K562 (cell line): ENCODE measurements around the gene TANC1. TPM values are rescaled to one million over a fixed set of nuclear protein-coding genes. Genes with fewer than 3 reads are reported as not detected.

Experiments
- ATAC-seq: fragments of 200-7000 bp; cut with Tn5 transposase; 3 replicates; pipeline ENCODE4 v1.9.1; 2020; ENCODE audit warnings: moderate library complexity
- BruUV-seq: library from RNA; stranded (reverse); fragments of 400-500 nt; replicated peaks from 2 replicates; lab custom pipeline; 2021; lab: Mats Ljungman, UMichigan
- CTCF ChIA-PET: fragments of 300-600 bp; formaldehyde crosslinking; extraction: SDS; loops from one replicate; lab custom pipeline; 2021; ENCODE audit warnings: low intra/inter-chr PET ratio; lab: Yijun Ruan, JAX
- POLR2A ChIA-PET: fragments of 300-600, 350-650 bp; sonication (Branson Sonifier 250); formaldehyde crosslinking; extraction: SDS; loops from one replicate; lab custom pipeline; 2021; ENCODE audit warnings: antibody characterized with exemption, inconsistent platforms; lab: Yijun Ruan, JAX
- DNase-seq, 4 experiments: peaks; one replicate each; pipeline versions ENCODE4 v3.0.0 to v3.0.0-alpha.2; 2011 to 2018; ENCODE audit warnings: low spot score in 3 of 4, mixed read lengths in 3 of 4; ENCODE audit errors: extremely low read depth in 1 of 4
- FAIRE-seq: peaks from 2 replicates; lab custom pipeline; 2011; peaks lifted over from hg19 to GRCh38; lab: Jason Lieb, UNC
- H2AFZ ChIP-seq: 2 replicates; pipeline ENCODE4 v1.6.0; 2011; ENCODE audit warnings: low read depth, low read length, control low read depth, inconsistent platforms
- H3K27ac ChIP-seq: fragments of 200-600 bp; 3 replicates; pipeline ENCODE4 v1.8.0; 2011; ENCODE audit warnings: low read depth, mild to moderate bottlenecking, control low read depth, inconsistent platforms, low read length, moderate library complexity, mixed read lengths; ENCODE audit errors: extremely low read depth
- H3K27me3 ChIP-seq, 2 experiments: fragments of 300-600 bp in 1 of 2; 2 replicates in 1 of 2; 3 replicates in 1 of 2; pipeline versions ENCODE4 v1.6.0 to v1.8.0; 2011; ENCODE audit warnings: inconsistent platforms in 2 of 2, low read length in 2 of 2, mild to moderate bottlenecking in 1 of 2, mixed read lengths in 1 of 2, moderate library complexity in 1 of 2; ENCODE audit not compliant: control insufficient read depth in 2 of 2, insufficient read depth in 2 of 2
- H3K36me3 ChIP-seq: fragments of 300-600 bp; 3 replicates; pipeline ENCODE4 v1.8.0; 2011; ENCODE audit warnings: mild to moderate bottlenecking, low read length, inconsistent platforms; ENCODE audit not compliant: control insufficient read depth, insufficient read depth
- H3K4me1 ChIP-seq, 2 experiments: fragments of 200-600 bp in 1 of 2; replicated peaks in 1 of 2; 2 replicates in 1 of 2; 3 replicates in 1 of 2; pipeline versions ENCODE4 v1.5.1 to v1.8.0; 2011; ENCODE audit warnings: inconsistent platforms in 2 of 2, low read length in 2 of 2, mild to moderate bottlenecking in 1 of 2, mixed read lengths in 1 of 2, moderate library complexity in 1 of 2; ENCODE audit not compliant: control insufficient read depth in 2 of 2, insufficient read depth in 2 of 2
- H3K4me2 ChIP-seq: 2 replicates; pipeline ENCODE4 v1.6.1; 2011; ENCODE audit warnings: low read length, control low read depth, inconsistent platforms, mixed read lengths; ENCODE audit not compliant: insufficient read depth
- H3K4me3 ChIP-seq: fragments of 200-600 bp; sonication (generic), shearing (Covaris generic); 2 replicates; pipeline ENCODE4 v1.5.1; 2016; ENCODE audit warnings: control low read depth, inconsistent platforms
- H3K79me2 ChIP-seq: fragments of 200-600 bp; 3 replicates; pipeline ENCODE4 v1.8.0; 2011; ENCODE audit warnings: low read length, inconsistent platforms; ENCODE audit not compliant: control insufficient read depth, insufficient read depth
- H3K9ac ChIP-seq, 2 experiments: 2 replicates each; pipeline versions ENCODE4 v1.6.0 to v1.6.1; 2011; ENCODE audit warnings: low read depth in 2 of 2, low read length in 2 of 2, control low read depth in 1 of 2, inconsistent platforms in 1 of 2, mild to moderate bottlenecking in 1 of 2, mixed read lengths in 1 of 2; ENCODE audit not compliant: insufficient read depth in 1 of 2
- H3K9me1 ChIP-seq: one replicate; pipeline ENCODE4 v1.6.0; 2011; ENCODE audit warnings: inconsistent platforms, mild to moderate bottlenecking, low read length, moderate library complexity; ENCODE audit not compliant: control insufficient read depth, insufficient read depth
- H3K9me3 ChIP-seq: replicated peaks from 2 replicates; pipeline ENCODE4 v1.5.1; 2011; ENCODE audit warnings: low read depth, low read length, inconsistent platforms; ENCODE audit not compliant: control insufficient read depth, insufficient read depth
- H4K20me1 ChIP-seq: replicated peaks from 2 replicates; pipeline ENCODE4 v1.6.1; 2011; ENCODE audit warnings: low read length, inconsistent platforms, mixed read lengths; ENCODE audit not compliant: control insufficient read depth, insufficient read depth
- ATF1 ChIP-seq, 2 experiments: fragments of 450-650 bp in 1 of 2; IDR thresholded peaks; 2 replicates each; pipeline ENCODE4 v1.6.1; 2016; ENCODE audit warnings: missing compliant biosample characterization in 1 of 2, missing genetic modification characterization in 1 of 2
- ESRRA ChIP-seq: fragments of 450-650 bp; IDR thresholded peaks from 2 replicates; pipeline ENCODE4 v1.6.1; 2014; ENCODE audit warnings: low read depth, mild to moderate bottlenecking, moderate library complexity, borderline replicate concordance
- GABPA ChIP-seq: fragments of 200-800 bp; sonication (Bioruptor generic); conservative IDR thresholded peaks from 2 replicates; pipeline ENCODE4 v1.6.1; 2016; ENCODE audit warnings: low read depth, missing genetic modification characterization, missing compliant biosample characterization
- MNT ChIP-seq, 2 experiments: fragments of 450-650 bp; conservative IDR thresholded peaks; 2 replicates each; pipeline ENCODE4 v1.6.1; 2017; ENCODE audit warnings: mild to moderate bottlenecking in 2 of 2, moderate library complexity in 2 of 2
- NCOA1 ChIP-seq: fragments of 450-650 bp; IDR thresholded peaks from 2 replicates; pipeline ENCODE4 v1.6.1; 2016; ENCODE audit warnings: low read depth
- SOX6 ChIP-seq: fragments of 450-650 bp; IDR thresholded peaks from 2 replicates; pipeline ENCODE4 v1.6.1; 2014; ENCODE audit warnings: mild to moderate bottlenecking
- TEAD1 ChIP-seq, 2 experiments: fragments of 450-650 bp in 1 of 2; sonication (generic) in 1 of 2; formaldehyde crosslinking; IDR thresholded peaks; 2 replicates each; pipeline versions ENCODE4 v1.4.0 to v1.8.0; 2020 to 2022; ENCODE audit warnings: mild to moderate bottlenecking in 2 of 2, missing genetic modification reagents in 1 of 2
- UBTF ChIP-seq, 2 experiments: IDR thresholded peaks; 2 replicates each; pipeline ENCODE4 v1.6.1; 2012; ENCODE audit warnings: improper control_type of control experiment in 2 of 2, low read depth in 2 of 2, low read length in 2 of 2, borderline replicate concordance in 1 of 2
- ZNF239 ChIP-seq: fragments of 250-450 bp; sonication (Bioruptor Pico); IDR thresholded peaks from 2 replicates; pipeline ENCODE4 v1.4.0; 2020; ENCODE audit warnings: mild to moderate bottlenecking
- ZNF584 ChIP-seq: fragments of 200-800 bp; sonication (Bioruptor generic); IDR thresholded peaks from 2 replicates; pipeline ENCODE4 v1.6.1; 2016; ENCODE audit warnings: low read depth, mild to moderate bottlenecking, missing genetic modification characterization, missing compliant biosample characterization
- ZNF589 ChIP-seq: fragments of 200-800 bp; sonication (Bioruptor generic); IDR thresholded peaks from 2 replicates; pipeline ENCODE4 v1.6.1; 2016; ENCODE audit warnings: low read depth, missing genetic modification characterization, missing compliant biosample characterization
- ZNF644 ChIP-seq: fragments of 200-800 bp; sonication (Bioruptor generic); IDR thresholded peaks from 2 replicates; pipeline ENCODE4 v1.6.1; 2016; ENCODE audit warnings: low read depth, missing genetic modification characterization, missing compliant biosample characterization
- ZNF717 ChIP-seq: fragments of 250-450 bp; sonication (Bioruptor Pico); IDR thresholded peaks from 2 replicates; pipeline ENCODE4 v1.5.0; 2021
- ZZZ3 ChIP-seq: fragments of 450-650 bp; IDR thresholded peaks from 2 replicates; pipeline ENCODE4 v1.6.1; 2016; ENCODE audit warnings: antibody characterized with exemption, mild to moderate bottlenecking, moderate library complexity
- WGBS: fragments of 100-300 bp; shearing (Covaris generic); methylation state at CpG from one replicate; pipeline ENCODE4 v1.1.6; 2016; ENCODE audit warnings: low coverage, mixed read lengths; ENCODE audit not compliant: insufficient coverage; ENCODE audit errors: missing lambda C conversion rate; 5-methylcytosine and 5-hydroxymethylcytosine counted together
- in situ Hi-C: fragments of 300-500 bp; cut with MboI; formaldehyde crosslinking; loops from 4 replicates; pipeline ENCODE4 v1.15.0; 2018; ENCODE audit warnings: inconsistent platforms, mixed read lengths
- intact Hi-C: fragments of 100-400 bp; cut with micrococcal nuclease; formaldehyde crosslinking; loops from 2 replicates; pipeline ENCODE4 v1.14.2; 2022
- polyA plus RNA-seq, 8 experiments: library from polyadenylated mRNA; depleted of rRNA in 4 of 8; stranded (reverse) in 5 of 8; unstranded in 3 of 8; fragments of >200 nt; fragmentation: Nextera tagmentation in 2 of 8; fragmentation: Illumina TruSeq in 1 of 8; extraction: Ambion mirVana in 2 of 8; extraction: Trizol in 1 of 8; gene quantifications; 2 replicates each; pipeline versions ENCODE4 v1.2.1 to v1.2.3, GENCODE V29; 2011 to 2014; ENCODE audit warnings: inconsistent platforms in 1 of 8, missing spikeins in 1 of 8
- total RNA-seq, 7 experiments: library from RNA; depleted of rRNA in 6 of 7; stranded (reverse); fragments of >200 nt in 6 of 7; fragmentation: Illumina TruSeq in 2 of 7; extraction: Trizol in 2 of 7; gene quantifications; 2 replicates each; pipeline versions ENCODE4 v1.2.1 to v1.2.3, GENCODE V29; 2011 to 2021; ENCODE audit warnings: low replicate concordance in 1 of 7
- TF ChIP-seq, protein P1 (sequence below): fragments of 450-650 bp; formaldehyde crosslinking; IDR thresholded peaks from 2 replicates; pipeline ENCODE4 v1.4.0; 2020; ENCODE audit warnings: mild to moderate bottlenecking, moderate library complexity

Gene TANC1
- total and polyA plus RNA-seq, 9 of the 15 experiments (the other 6 are each of a cell fraction or from before 2014, with no cell fraction given) = under 0.01 to 0.20 (median 0.07) TPM; not detected in 1

- peaks cover 3 to 6% of the 10 kb centered on the region in 2 experiments; a peak in 4 of 5 replicates for H3K27me3 ChIP-seq
- FAIRE-seq = no peak
- CTCF ChIA-PET = interaction anchor here (1.3 to 3.7 kb wide), 3 partner anchors 84 to 224 kb away, joined by 4 to 33 read pairs (median 20); no protein-coding TSS in a partner anchor
- TF ChIP-seq ZNF717 (CRISPR knock-in tag) (no peak), MNT (conservative IDR thresholded peaks at IDR 0.05) (0 out of 4 replicates have a peak, but pooled peaks of 1 of the 2 experiments have one; percentile 29), GABPA (no peak), ZZZ3 (no peak), ESRRA (peak; percentile 63; the same call in 1 of the 2 replicates), ZNF239 (CRISPR knock-in tag) (peak; percentile 22; the same call in 1 of the 2 replicates), ATF1 (CRISPR knock-in tag; IDR thresholded peaks at IDR 0.05) (no peak), ATF1 (tag; IDR thresholded peaks at IDR 0.05) (peak; percentile 72), NCOA1 (0 out of 2 replicates have a peak, but pooled peaks have one; percentile 26), SOX6 (peak; percentile 79), ZNF584 (CRISPR knock-in tag) (peak; percentile 65), ZNF589 (CRISPR knock-in tag) (peak; percentile 36; the same call in 1 of the 2 replicates), ZNF644 (peak; percentile 80; the same call in 1 of the 2 replicates), TEAD1 (CRISPR knock-in tag; IDR thresholded peaks at IDR 0.05) (peak in 1 of 2 experiments; percentile 71; a peak in 2 of 4 replicates), UBTF (IDR thresholded peaks at IDR 0.05; ENCODE audit: borderline replicate concordance in 1 of 2, low read depth in 2 of 2, low read length in 2 of 2) (no peak)
- TF ChIP-seq, protein P1, sequence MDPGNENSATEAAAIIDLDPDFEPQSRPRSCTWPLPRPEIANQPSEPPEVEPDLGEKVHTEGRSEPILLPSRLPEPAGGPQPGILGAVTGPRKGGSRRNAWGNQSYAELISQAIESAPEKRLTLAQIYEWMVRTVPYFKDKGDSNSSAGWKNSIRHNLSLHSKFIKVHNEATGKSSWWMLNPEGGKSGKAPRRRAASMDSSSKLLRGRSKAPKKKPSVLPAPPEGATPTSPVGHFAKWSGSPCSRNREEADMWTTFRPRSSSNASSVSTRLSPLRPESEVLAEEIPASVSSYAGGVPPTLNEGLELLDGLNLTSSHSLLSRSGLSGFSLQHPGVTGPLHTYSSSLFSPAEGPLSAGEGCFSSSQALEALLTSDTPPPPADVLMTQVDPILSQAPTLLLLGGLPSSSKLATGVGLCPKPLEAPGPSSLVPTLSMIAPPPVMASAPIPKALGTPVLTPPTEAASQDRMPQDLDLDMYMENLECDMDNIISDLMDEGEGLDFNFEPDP (CRISPR knock-in tag) = no peak
These were observed 151.3 kb downstream of the TANC1 start for GRCh38 chr2:159119652-159120257.

More at GRCh38 chr2:159119652-159120257, 151.3 kb downstream of the TANC1 start:
- Histone ChIP-seq H3K79me2 (no peaks in the 10 kb centered on the region), H3K9ac (0 out of 4 replicates have a peak overlapping the region, but pooled peaks of 1 of the 2 experiments have one; percentile 1), H2AFZ (peak overlapping the region; percentile 62), H3K36me3 (no peaks in the 10 kb centered on the region), H3K4me1 (peaks cover 8 to 15% of the 10 kb centered on the region in 2 experiments), H3K4me3 (no peak overlapping the region), H4K20me1 (no peaks in the 10 kb centered on the region), H3K4me2 (peak overlapping the region; percentile 41; the same call in 1 of the 2 replicates), H3K27ac (no peak overlapping the region), H3K9me1 (no peaks in the 10 kb centered on the region), H3K9me3 (no peaks in the 10 kb centered on the region)
- ATAC-seq (peak; percentile 13; the same call in 1 of the 3 replicates), DNase-seq (peak in 1 of 4 experiments; percentile 28)
- POLR2A ChIA-PET = interaction anchor here (0.7 to 2.0 kb wide), 8 partner anchors 9 to 89 kb away, joined by 3 to 7 read pairs (median 3); no protein-coding TSS in a partner anchor
- WGBS = 5% methylated on average over 8 of the region's 8 CpGs
- no TSS peak for BruUV-seq
- in situ Hi-C loops (loop anchor here (10.0 kb wide), 1 partner anchor 215 kb away; no protein-coding TSS in a partner anchor), intact Hi-C loops (loop anchor here (2.0 to 10.0 kb wide), 2 partner anchors 65 to 1085 kb away; no protein-coding TSS in a partner anchor)
